Measurements from ENCODE around the gene ASCL5.

DNA sequence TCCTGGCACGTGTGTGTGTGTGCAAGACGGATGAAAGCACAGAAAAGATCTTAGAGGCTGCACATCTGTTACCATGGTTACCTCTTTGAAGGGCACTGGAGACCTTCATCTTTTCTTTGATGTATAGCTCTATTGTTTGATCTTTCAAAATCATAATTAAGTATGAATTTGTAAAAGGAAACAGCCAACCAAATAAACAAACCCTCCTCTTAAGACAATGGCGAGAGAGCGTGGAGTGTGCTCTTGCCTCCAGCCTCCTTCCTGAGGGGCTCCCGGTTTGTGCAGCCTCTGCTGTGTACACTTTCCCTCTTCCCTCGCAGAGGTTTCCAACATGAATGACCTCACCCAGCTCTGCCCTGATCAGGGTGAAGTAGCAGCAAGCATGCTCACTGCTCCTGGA is 42.7 kb downstream of the ASCL5 start:
- no peak for TF ChIP-seq EZH2 (IDR thresholded peaks at IDR 0.05; ENCODE audit: low read depth)
- TF ChIP-seq, protein P1, sequence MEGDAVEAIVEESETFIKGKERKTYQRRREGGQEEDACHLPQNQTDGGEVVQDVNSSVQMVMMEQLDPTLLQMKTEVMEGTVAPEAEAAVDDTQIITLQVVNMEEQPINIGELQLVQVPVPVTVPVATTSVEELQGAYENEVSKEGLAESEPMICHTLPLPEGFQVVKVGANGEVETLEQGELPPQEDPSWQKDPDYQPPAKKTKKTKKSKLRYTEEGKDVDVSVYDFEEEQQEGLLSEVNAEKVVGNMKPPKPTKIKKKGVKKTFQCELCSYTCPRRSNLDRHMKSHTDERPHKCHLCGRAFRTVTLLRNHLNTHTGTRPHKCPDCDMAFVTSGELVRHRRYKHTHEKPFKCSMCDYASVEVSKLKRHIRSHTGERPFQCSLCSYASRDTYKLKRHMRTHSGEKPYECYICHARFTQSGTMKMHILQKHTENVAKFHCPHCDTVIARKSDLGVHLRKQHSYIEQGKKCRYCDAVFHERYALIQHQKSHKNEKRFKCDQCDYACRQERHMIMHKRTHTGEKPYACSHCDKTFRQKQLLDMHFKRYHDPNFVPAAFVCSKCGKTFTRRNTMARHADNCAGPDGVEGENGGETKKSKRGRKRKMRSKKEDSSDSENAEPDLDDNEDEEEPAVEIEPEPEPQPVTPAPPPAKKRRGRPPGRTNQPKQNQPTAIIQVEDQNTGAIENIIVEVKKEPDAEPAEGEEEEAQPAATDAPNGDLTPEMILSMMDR (conservative IDR thresholded peaks at IDR 0.05): no peak

Data from PC-9 (cell line).